Ascending aorta (tissue), 2 donors: Measurements from ENCODE around the gene AKIRIN2. TPM values are rescaled to one million over a fixed set of nuclear protein-coding genes. Genes with fewer than 3 reads are reported as not detected.
"Not testable (repeated sequence)": the region's sequence is repeated elsewhere in the genome, so short reads cannot be mapped to it uniquely, and the experiment has no call there.

ENCODE experiments used
- DNase-seq, 2 donors: peaks; one replicate each; pipeline ENCODE4 v3.0.0-alpha.2; 2019; ENCODE audit warnings: low spot score in 2 of 2
- H3K27ac ChIP-seq, 2 donors: fragments of 200-600 bp; sonication (generic); one replicate each; pipeline ENCODE4 v1.5.1; 2016 to 2017; ENCODE audit warnings: mild to moderate bottlenecking in 1 of 2
- H3K27me3 ChIP-seq: fragments of 200-600 bp; sonication (generic); one replicate; pipeline ENCODE4 v1.5.1; 2017
- H3K36me3 ChIP-seq, 2 donors: fragments of 200-600 bp; sonication (generic); one replicate each; pipeline ENCODE4 v1.5.1; 2016
- H3K4me1 ChIP-seq, 2 donors: fragments of 200-600 bp; sonication (generic); one replicate each; pipeline ENCODE4 v1.5.1; 2016 to 2017; ENCODE audit warnings: mild to moderate bottlenecking in 1 of 2
- H3K4me3 ChIP-seq, 2 donors: fragments of 200-600 bp; sonication (generic); one replicate each; pipeline ENCODE4 v1.5.1; 2016 to 2017; ENCODE audit warnings: mild to moderate bottlenecking in 1 of 2
- H3K9me3 ChIP-seq, 2 donors: fragments of 200-600 bp; sonication (generic); one replicate each; pipeline ENCODE4 v1.5.1; 2016
- CTCF ChIP-seq, 3 experiments: fragments of 200-600 bp in 2 of 3; fragments of 450-650 bp in 1 of 3; sonication (generic) in 2 of 3; IDR thresholded peaks; one replicate each; pipeline ENCODE4 v1.5.1; 2016 to 2019; ENCODE audit warnings: antibody characterized with exemption in 3 of 3, mild to moderate bottlenecking in 1 of 3, moderate library complexity in 1 of 3
- intact Hi-C: fragments of 100-400 bp; cut with DNase I; formaldehyde crosslinking; loops from one replicate; pipeline ENCODE4 v1.15.1; 2023
- total RNA-seq: library from RNA; depleted of rRNA; stranded (reverse); fragments of >200 nt; gene quantifications from one replicate; pipeline ENCODE4 v1.1.0, GENCODE V29; 2016

The AKIRIN2 gene
- total RNA-seq, 1 donor from 2014 or later = 39.1 TPM

DNA sequence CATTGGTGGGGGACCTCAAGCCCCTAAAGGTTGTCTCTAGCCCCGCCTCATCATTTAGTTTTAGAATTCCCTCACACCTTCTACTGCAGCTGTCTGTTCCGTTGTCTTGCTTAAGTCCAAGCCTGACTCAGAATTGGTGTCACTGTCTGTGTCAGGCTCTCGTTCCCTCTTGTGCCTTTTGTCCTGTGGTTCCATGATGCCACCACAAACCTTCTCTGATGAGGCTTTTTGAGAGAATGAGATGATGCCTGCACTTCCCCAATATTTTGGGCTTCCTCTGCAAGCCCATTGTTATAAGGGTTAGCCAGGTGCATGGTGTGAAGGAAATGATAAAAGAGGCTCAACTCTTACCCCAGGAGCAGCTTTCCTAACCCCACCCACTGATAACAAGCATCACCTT is 8.1 kb upstream of the AKIRIN2 start:
- intact Hi-C loops = no loop called here
- Histone ChIP-seq H3K9me3 (no peaks in the 10 kb centered on the region), H3K27me3 (no peaks in the 10 kb centered on the region), H3K4me3 (no peak overlapping the region), H3K36me3 (no peaks in the 10 kb centered on the region), H3K4me1 (no peaks in the 10 kb centered on the region), H3K27ac (no peak overlapping the region)
- TF ChIP-seq CTCF (IDR thresholded peaks at IDR 0.05) = no peak
- no peak for DNase-seq

DNA sequence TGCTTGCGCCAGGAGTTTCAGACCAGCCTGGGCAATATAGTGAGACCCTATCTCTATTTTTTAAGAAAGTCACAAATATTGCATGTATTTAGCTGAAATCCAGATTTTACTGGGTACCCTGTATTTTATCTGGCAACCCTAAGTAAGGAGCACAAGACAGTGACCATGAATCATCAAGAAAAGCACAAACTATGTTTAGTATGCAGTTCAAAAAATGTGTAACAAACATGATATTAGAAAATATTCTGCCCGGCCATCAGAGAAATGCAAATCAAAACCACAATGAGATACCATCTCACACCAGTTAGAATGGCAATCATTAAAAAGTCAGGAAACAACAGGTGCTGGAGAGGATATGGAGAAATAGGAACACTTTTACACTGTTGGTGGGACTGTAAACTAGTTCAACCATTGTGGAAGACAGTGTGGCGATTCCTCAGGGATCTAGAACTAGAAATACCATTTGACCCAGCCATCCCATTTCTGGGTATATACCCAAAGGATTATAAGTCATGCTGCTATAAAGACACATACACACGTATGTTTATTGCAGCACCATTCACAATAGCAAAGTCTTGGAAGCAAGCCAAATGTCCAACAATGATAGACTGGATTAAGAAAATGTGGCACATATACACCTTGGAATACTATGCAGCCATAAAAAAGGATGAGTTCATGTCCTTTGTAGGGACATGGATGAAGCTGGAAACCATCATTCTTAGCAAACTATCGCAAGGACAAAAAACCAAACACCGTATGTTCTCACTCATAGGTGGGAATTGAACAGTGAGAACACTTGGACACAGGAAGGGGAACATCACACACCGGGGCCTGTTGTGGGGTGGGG is 6.8 kb upstream of the AKIRIN2 start:
- H3K9me3 ChIP-seq, DNase-seq, H3K27me3 ChIP-seq, H3K36me3 ChIP-seq, H3K27ac ChIP-seq, intact Hi-C loops, H3K4me1 ChIP-seq, H3K4me3 ChIP-seq: not testable (repeated sequence)

DNA sequence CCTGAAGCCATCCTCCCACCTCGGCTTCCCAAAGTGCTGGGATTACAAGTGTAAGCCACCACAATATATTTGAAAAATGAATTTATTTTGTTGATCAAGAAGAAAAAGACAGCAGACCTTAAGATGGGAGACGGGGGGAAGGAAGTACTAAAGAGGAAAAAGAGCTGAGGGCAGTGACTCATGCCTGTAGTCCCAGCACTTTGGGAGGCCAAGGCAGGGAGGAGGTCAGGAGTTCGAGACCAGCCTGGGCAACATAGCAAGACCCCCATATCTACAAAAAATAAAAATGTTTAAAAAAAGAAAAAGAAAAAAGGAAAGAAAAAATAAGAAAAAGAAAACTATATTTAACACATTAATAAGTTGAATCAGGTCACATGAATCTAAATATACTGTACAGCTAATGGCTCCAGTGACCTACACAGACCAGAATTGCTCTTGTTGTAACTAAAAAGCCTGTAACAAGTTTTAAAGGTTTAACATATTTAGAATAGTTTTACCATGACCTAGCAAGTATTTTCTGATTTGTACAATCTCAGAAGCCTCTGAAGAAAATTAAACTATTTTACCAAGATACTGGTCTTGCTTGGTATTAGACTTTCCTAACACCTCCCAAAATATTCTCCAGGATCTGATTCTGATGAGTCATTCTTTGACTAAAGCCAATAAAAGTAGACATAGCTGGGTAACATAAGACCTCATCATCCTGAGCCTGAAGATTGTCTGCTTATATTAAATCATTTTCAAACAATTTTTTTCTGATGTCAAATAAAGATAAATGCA is 4.3 kb upstream of the AKIRIN2 start:
- Histone ChIP-seq H3K4me3 (no peak overlapping the region), H3K4me1 (no peaks in the 10 kb centered on the region), H3K9me3 (no peaks in the 10 kb centered on the region), H3K36me3 (no peaks in the 10 kb centered on the region), H3K27ac (no peak overlapping the region), H3K27me3 (no peaks in the 10 kb centered on the region)
- no peak for TF ChIP-seq CTCF (IDR thresholded peaks at IDR 0.05)
- DNase-seq = no peak
- intact Hi-C loops = no loop called here

DNA sequence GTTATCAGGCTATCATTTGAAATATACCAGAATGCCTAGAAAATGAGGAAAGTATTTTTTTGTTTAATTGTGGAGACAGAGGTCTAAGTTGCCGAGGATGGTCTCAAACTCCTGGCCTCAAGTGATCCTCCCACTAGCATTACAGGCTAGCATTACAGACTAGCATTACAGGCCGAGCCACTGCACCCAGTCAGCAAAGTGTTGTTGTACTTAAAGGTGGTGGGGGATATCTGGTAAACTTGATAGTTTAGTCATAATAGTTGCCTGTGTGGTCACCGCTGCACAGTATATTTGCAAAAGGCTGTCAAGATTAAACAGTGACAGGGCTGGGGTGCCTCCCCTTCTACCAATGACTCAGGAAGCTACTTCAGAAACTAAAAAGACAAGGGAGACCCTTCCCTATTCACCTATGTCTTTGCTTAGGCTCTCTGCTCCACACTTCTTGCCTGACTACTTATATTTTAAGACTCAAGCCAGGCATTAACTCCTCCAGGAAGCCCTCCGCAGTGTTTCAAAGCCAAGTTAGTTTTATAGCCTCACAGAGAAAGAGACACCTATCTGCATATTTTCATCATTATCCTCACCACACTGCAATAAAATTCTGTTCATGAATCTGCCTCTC is 3.1 kb upstream of the AKIRIN2 start:
- Histone ChIP-seq H3K4me3 (no peak overlapping the region), H3K27ac (no peak overlapping the region), H3K9me3 (no peaks in the 10 kb centered on the region), H3K4me1 (no peaks in the 10 kb centered on the region), H3K36me3 (no peaks in the 10 kb centered on the region), H3K27me3 (no peaks in the 10 kb centered on the region)
- intact Hi-C loops = no loop called here
- no peak for TF ChIP-seq CTCF (IDR thresholded peaks at IDR 0.05)
- DNase-seq = no peak

DNA sequence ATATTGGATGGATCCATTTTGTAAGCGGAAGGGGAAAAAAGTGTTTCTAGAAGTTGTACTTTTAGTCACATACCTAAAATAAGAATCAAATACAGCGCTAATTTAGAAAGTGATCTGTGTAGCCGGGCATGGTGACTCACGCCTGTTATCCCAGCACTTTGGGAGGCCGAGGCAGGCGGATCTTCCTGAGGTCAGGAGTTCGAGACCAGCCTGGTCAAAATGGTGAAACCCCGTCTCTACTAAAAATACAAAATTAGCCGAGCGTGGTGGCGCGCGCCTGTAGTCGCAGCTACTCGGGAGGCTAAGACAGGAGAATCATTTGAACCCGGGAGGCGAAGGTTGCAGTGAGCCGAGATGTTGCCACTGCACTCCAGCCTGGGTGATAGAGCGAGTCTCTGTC is 1.0 kb upstream of the AKIRIN2 start:
- not testable (repeated sequence) for H3K36me3 ChIP-seq, H3K27me3 ChIP-seq, H3K4me1 ChIP-seq, DNase-seq, H3K9me3 ChIP-seq
- intact Hi-C loops = loop anchor here (2.0 to 5.0 kb wide), 8 partner anchors 20 to 1378 kb away; partner anchors contain the start of genes PNRC1, RARS2 and SLC35A1
- H3K4me3 ChIP-seq = peak overlapping the region; percentile 92 to 97
- peak overlapping the region; percentile 71 to 96 for H3K27ac ChIP-seq

DNA sequence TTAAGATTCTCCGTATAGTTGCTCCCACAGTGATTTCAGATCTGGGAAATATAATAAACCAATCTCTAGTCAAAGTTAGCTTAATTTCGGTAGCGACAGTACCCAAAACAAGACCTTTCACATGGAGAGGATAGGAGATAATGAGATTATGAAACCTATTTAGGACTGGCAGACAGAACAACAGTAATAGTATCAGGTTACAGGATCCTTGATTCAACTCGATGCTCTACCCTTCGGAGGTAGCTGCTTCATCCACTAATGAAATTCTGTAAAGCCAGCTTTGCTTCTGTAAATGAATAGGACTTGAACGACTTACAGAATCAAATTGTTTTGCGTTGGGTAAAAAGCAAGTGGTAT is 534 bp upstream of the AKIRIN2 start:
- TF ChIP-seq CTCF (IDR thresholded peaks at IDR 0.05) = no peak
- no peaks in the 10 kb centered on the region for H3K9me3 ChIP-seq
- peak overlapping the region; percentile 71 to 96 for H3K27ac ChIP-seq
- peak overlapping the region; percentile 92 to 97 for H3K4me3 ChIP-seq
- H3K4me1 ChIP-seq = peaks cover 0 to 4% of the 10 kb centered on the region in 2 donors
- intact Hi-C loops = loop anchor here (2.0 to 5.0 kb wide), 8 partner anchors 20 to 1378 kb away; partner anchors contain the start of genes PNRC1, RARS2 and SLC35A1
- no peaks in the 10 kb centered on the region for H3K36me3 ChIP-seq
- no peak for DNase-seq
- no peaks in the 10 kb centered on the region for H3K27me3 ChIP-seq
